Measurements from ENCODE around the gene CIBAR2.
"Not testable (repeated sequence)": the region's sequence is repeated elsewhere in the genome, so short reads cannot be mapped to it uniquely, and the experiment has no call there.

The CIBAR2 gene

DNA sequence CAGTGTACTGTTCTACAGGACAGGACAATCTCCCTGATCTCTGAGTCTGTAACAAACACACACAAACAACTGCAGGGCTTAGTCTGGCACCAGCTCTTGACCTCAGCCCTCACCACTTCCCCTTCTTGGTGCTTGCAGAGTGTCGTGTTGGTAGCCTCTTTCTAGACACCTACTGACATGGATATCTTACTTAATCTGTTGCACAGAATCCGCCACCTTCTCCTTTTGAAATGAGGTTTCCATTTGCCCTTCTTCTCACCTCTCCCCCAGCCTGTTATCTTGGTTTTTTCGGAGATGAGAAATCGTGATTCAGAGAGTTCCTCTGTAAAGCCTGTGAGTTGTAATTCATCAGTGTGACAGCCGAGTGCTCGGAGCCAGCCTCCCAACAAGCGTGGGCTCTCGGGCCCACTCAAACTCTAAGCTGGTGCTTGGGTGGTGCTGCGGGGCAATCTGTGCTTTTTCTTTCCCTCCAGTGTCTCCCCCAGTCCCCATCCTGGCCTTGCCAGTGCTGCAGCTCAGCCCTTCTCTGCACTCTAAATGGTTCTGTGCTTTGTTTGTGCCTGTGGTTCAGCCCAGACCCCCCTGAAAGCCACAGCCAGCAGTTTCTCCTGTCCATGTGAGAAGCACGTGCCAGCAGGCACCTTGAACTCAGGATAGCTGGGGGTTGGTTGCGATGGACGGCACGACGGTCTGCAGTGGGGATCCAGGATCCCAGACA, 56.6 kb downstream of the CIBAR2 start:
- DNase-seq = no peak

DNA sequence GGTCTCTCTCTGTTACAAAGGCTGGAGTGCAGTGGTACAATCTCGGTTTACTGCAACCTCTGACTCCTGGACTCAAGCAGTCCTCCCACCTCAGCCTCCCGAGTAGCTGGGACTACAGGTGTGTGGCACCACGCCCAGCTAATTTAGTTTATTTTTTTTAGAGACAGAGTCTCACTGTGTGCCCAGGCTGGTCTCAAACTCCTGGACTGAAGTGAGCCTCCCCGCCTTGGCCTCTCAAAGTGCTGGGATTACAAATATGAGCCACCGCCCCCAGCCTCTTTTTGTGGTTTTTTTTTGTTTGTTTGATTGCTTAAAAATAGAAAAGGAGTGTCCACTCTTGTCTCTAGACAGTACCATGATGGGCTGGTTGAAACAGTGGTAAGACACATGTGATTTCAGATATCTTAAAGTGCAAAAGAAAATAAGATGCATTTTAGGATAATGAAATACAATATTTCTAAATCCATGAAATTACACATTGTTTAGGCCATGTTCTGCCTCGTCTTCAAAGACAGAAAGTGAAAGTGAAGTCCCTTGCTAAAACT, 57.3 kb downstream of the CIBAR2 start:
- no peak for DNase-seq

GRCh38 chr16:85054321-85054720, 58.0 kb downstream of the CIBAR2 start:
- DNase-seq = not testable (repeated sequence)

GRCh38 chr16:85052536-85052935, 59.7 kb downstream of the CIBAR2 start:
- DNase-seq = no peak

GRCh38 chr16:85051683-85052082, 60.6 kb downstream of the CIBAR2 start:
- DNase-seq = no peak

DNA sequence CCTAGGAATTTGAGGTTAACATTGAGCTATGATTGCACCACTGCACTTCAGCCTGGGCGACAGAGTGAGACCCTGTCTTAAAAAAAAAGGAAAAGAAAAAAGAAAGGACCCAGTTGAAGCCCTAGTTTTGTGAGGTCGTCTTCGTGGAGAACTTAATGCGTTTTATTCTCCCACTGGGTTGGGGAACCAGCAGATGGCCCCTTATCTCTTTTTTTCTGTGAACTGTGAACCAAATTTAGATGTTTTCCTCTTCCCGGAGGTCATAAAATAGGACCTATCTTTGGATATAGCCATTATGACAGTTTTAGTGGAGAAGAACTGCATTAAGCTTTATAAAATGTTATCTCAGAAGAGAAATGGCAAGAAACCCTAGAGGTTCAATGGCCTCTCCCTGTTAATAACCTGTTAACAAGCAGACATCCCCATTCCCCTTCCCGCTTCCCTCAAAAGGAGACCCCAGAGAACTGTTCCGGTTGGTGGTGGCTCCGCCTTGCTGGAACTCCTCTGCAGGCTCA, 61.1 kb downstream of the CIBAR2 start:
- DNase-seq = no peak

- no peak for DNase-seq
Observed at GRCh38 chr16:85049706-85050305, 62.5 kb downstream of the CIBAR2 start.

- no peak for DNase-seq
Observed at GRCh38 chr16:85048921-85049562, 63.2 kb downstream of the CIBAR2 start.

Data from NCI-H1417 treated with DMSO at 0.1 percent for 48 hours (cell line).